HEK293 (cell line): Measurements from ENCODE around the gene IGF2R.

Experiments used
- CTCF ChIA-PET: fragments of 350-600 bp; formaldehyde crosslinking; extraction: SDS; loops from one replicate; lab custom pipeline; 2021; ENCODE audit warnings: antibody characterized with exemption; lab: Yijun Ruan, JAX
- POLR2A ChIA-PET: fragments of 300-600 bp; formaldehyde crosslinking; extraction: SDS; loops from one replicate; lab custom pipeline; 2020; ENCODE audit warnings: antibody characterized with exemption, inconsistent platforms; lab: Yijun Ruan, JAX
- H3K27ac ChIP-seq: fragments of 200-500 bp; sonication (Bioruptor generic); 2 replicates; pipeline ENCODE4 v1.5.1; 2014; ENCODE audit warnings: low read depth, low read length, control low read depth, inconsistent platforms; ENCODE audit errors: extremely low read depth
- H3K36me3 ChIP-seq, 2 experiments: fragments of 200-500 bp in 1 of 2; sonication (Bioruptor generic) in 1 of 2; 1 replicate in 1 of 2; 2 replicates in 1 of 2; pipeline ENCODE4 v1.5.1; 2014 to 2017; ENCODE audit warnings: inconsistent platforms in 2 of 2, low read length in 2 of 2; ENCODE audit not compliant: control insufficient read depth in 2 of 2, insufficient read depth in 1 of 2
- H3K4me1 ChIP-seq: fragments of 200-500 bp; sonication (Bioruptor generic); 2 replicates; pipeline ENCODE4 v1.5.1; 2014; ENCODE audit warnings: mild to moderate bottlenecking, low read length, inconsistent platforms; ENCODE audit not compliant: control insufficient read depth, insufficient read depth
- H3K4me3 ChIP-seq: 2 replicates; pipeline ENCODE4 v1.5.1; 2011; ENCODE audit warnings: low read depth, mild to moderate bottlenecking, control low read depth, low read length, moderate library complexity
- H3K9me3 ChIP-seq: fragments of 200-500 bp; sonication (Bioruptor generic); 2 replicates; pipeline ENCODE4 v1.5.1; 2014; ENCODE audit warnings: low read depth, low read length, inconsistent platforms; ENCODE audit not compliant: control insufficient read depth, insufficient read depth
- AEBP2 ChIP-seq: fragments of 450-650 bp; formaldehyde crosslinking; IDR thresholded peaks from 2 replicates; pipeline ENCODE4 v1.5.1; 2016; ENCODE audit warnings: missing biosample characterization, missing genetic modification characterization, borderline replicate concordance
- OSR2 ChIP-seq: fragments of 450-650 bp; formaldehyde crosslinking; IDR thresholded peaks from 2 replicates; pipeline ENCODE4 v1.5.1; 2016; ENCODE audit warnings: missing biosample characterization, missing genetic modification characterization
- PATZ1 ChIP-seq: fragments of 450-650 bp; formaldehyde crosslinking; IDR thresholded peaks from 2 replicates; pipeline ENCODE4 v1.5.1; 2016; ENCODE audit warnings: missing biosample characterization, missing genetic modification characterization
- SP3 ChIP-seq: fragments of 450-650 bp; formaldehyde crosslinking; IDR thresholded peaks from 2 replicates; pipeline ENCODE4 v1.5.1; 2016; ENCODE audit warnings: missing biosample characterization, missing genetic modification characterization
- ZBTB8A ChIP-seq: fragments of 450-650 bp; formaldehyde crosslinking; IDR thresholded peaks from 2 replicates; pipeline ENCODE4 v1.5.1; 2016; ENCODE audit warnings: missing biosample characterization, missing genetic modification characterization
- ZNF121 ChIP-seq: fragments of 450-650 bp; formaldehyde crosslinking; IDR thresholded peaks from 2 replicates; pipeline ENCODE4 v1.5.1; 2016; ENCODE audit warnings: missing biosample characterization, missing genetic modification characterization
- ZNF221 ChIP-seq: fragments of 450-650 bp; formaldehyde crosslinking; IDR thresholded peaks from 2 replicates; pipeline ENCODE4 v1.5.1; 2017; ENCODE audit warnings: missing biosample characterization, missing genetic modification characterization, borderline replicate concordance
- ZNF24 ChIP-seq: fragments of 450-650 bp; formaldehyde crosslinking; IDR thresholded peaks from 2 replicates; pipeline ENCODE4 v1.5.1; 2016; ENCODE audit warnings: missing biosample characterization, missing genetic modification characterization
- ZNF248 ChIP-seq: fragments of 450-650 bp; formaldehyde crosslinking; IDR thresholded peaks from 2 replicates; pipeline ENCODE4 v1.5.1; 2017; ENCODE audit warnings: missing biosample characterization, missing genetic modification characterization
- ZNF366 ChIP-seq: fragments of 450-650 bp; formaldehyde crosslinking; conservative IDR thresholded peaks from 2 replicates; pipeline ENCODE4 v1.5.1; 2016; ENCODE audit warnings: missing biosample characterization, missing genetic modification characterization
- ZNF37A ChIP-seq: fragments of 450-650 bp; IDR thresholded peaks from 2 replicates; pipeline ENCODE4 v1.5.1; 2018; ENCODE audit warnings: missing biosample characterization, missing genetic modification characterization
- ZNF585B ChIP-seq: fragments of 450-650 bp; formaldehyde crosslinking; IDR thresholded peaks from 2 replicates; pipeline ENCODE4 v1.5.1; 2016; ENCODE audit warnings: missing biosample characterization, missing genetic modification characterization
- ZNF707 ChIP-seq: fragments of 450-650 bp; formaldehyde crosslinking; IDR thresholded peaks from 2 replicates; pipeline ENCODE4 v1.5.1; 2016; ENCODE audit warnings: missing biosample characterization, missing genetic modification characterization
- ZNF785 ChIP-seq: fragments of 450-650 bp; formaldehyde crosslinking; IDR thresholded peaks from 2 replicates; pipeline ENCODE4 v1.5.1; 2016; ENCODE audit warnings: missing biosample characterization, missing genetic modification characterization
- ZSCAN23 ChIP-seq: fragments of 450-650 bp; formaldehyde crosslinking; IDR thresholded peaks from 2 replicates; pipeline ENCODE4 v1.5.1; 2016; ENCODE audit warnings: missing biosample characterization, missing genetic modification characterization
- TF ChIP-seq, protein P1 (sequence below): fragments of 450-650 bp; IDR thresholded peaks from 2 replicates; pipeline ENCODE4 v1.5.1; 2018; ENCODE audit warnings: missing biosample characterization, missing genetic modification characterization
- TF ChIP-seq, protein P2 (sequence below): fragments of 450-650 bp; formaldehyde crosslinking; IDR thresholded peaks from 2 replicates; pipeline ENCODE4 v1.5.1; 2016; ENCODE audit warnings: missing biosample characterization, missing genetic modification characterization, low read depth
- TF ChIP-seq, protein P3 (sequence below): fragments of 450-650 bp; formaldehyde crosslinking; IDR thresholded peaks from 2 replicates; pipeline ENCODE4 v1.5.1; 2016; ENCODE audit warnings: missing biosample characterization, missing genetic modification characterization

The IGF2R gene

GRCh38 chr6:160077526-160077925 lies 108.6 kb downstream of the IGF2R start:
- no peak overlapping the region for H3K27ac ChIP-seq
- H3K4me1 ChIP-seq, result no peaks in the 10 kb centered on the region
- TF ChIP-seq, protein P1, sequence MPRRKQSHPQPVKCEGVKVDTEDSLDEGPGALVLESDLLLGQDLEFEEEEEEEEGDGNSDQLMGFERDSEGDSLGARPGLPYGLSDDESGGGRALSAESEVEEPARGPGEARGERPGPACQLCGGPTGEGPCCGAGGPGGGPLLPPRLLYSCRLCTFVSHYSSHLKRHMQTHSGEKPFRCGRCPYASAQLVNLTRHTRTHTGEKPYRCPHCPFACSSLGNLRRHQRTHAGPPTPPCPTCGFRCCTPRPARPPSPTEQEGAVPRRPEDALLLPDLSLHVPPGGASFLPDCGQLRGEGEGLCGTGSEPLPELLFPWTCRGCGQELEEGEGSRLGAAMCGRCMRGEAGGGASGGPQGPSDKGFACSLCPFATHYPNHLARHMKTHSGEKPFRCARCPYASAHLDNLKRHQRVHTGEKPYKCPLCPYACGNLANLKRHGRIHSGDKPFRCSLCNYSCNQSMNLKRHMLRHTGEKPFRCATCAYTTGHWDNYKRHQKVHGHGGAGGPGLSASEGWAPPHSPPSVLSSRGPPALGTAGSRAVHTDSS, result no peak
- TF ChIP-seq ZNF366 (tag by site-specific recombination) (no peak), ZNF221 (tag by site-specific recombination) (no peak), ZNF785 (tag by site-specific recombination) (no peak), ZSCAN23 (tag by site-specific recombination) (no peak)
- no peak overlapping the region for H3K4me3 ChIP-seq
- H3K36me3 ChIP-seq, result peaks cover 3 to 98% of the 10 kb centered on the region in 2 experiments; a peak in 2 of 3 replicates
- POLR2A ChIA-PET, result no interaction called here
- CTCF ChIA-PET, result interaction anchor here (1.5 kb wide), 1 partner anchor 378 kb away, joined by 6 read pairs; no protein-coding TSS in a partner anchor
- H3K9me3 ChIP-seq, result no peaks in the 10 kb centered on the region

DNA sequence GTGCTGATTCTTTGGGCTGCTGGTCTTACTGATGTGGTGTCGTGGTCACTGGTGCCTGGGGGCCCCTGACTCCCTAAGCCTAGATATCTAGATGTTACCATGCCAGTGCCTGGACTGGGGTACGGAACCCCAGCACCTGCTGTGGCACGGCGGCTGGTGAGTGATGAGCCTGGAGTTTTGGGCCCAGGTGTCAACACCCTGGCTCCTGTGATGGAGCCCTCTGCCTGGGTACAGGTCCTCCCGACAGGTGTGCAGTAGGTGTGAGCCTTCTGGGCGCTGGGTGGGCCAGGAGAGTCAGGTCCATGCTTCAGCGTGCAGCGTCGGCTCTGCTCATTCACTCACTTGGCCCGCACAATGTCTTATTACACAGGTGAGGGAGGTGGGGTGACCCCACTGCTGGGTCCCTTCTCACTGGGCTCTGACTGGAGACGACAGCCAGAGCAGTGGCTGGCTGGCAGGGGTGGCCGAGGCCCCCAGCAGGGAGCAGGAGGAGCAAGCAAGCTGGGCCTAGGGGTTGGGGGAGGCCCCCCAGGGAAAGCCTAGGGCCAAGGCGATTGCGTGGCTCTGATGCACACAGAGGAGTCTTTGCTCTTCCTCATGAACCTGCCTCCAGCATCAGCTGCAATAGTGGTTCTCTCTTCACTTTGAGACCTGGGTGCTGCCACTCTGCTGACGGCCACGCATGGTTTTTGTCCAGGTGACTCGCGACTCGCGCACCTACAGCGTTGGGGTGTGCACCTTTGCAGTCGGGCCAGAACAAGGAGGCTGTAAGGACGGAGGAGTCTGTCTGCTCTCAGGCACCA lies 110.2 kb downstream of the IGF2R start:
- TF ChIP-seq OSR2 (tag by site-specific recombination), result no peak
- TF ChIP-seq, protein P2, sequence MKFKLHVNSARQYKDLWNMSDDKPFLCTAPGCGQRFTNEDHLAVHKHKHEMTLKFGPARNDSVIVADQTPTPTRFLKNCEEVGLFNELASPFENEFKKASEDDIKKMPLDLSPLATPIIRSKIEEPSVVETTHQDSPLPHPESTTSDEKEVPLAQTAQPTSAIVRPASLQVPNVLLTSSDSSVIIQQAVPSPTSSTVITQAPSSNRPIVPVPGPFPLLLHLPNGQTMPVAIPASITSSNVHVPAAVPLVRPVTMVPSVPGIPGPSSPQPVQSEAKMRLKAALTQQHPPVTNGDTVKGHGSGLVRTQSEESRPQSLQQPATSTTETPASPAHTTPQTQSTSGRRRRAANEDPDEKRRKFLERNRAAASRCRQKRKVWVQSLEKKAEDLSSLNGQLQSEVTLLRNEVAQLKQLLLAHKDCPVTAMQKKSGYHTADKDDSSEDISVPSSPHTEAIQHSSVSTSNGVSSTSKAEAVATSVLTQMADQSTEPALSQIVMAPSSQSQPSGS (tag by site-specific recombination), result no peak
- no peak for TF ChIP-seq ZNF248 (tag by site-specific recombination)
- TF ChIP-seq SP3, result no peak
- H3K36me3 ChIP-seq, result peaks cover 3 to 97% of the 10 kb centered on the region in 2 experiments; a peak in 2 of 3 replicates
- H3K4me1 ChIP-seq, result no peaks in the 10 kb centered on the region
- CTCF ChIA-PET, result interaction anchor here (1.8 kb wide), 1 partner anchor 10 kb away, joined by 9 read pairs; no protein-coding TSS in a partner anchor
- no peak overlapping the region for H3K27ac ChIP-seq
- no peaks in the 10 kb centered on the region for H3K9me3 ChIP-seq
- H3K4me3 ChIP-seq, result no peak overlapping the region
- POLR2A ChIA-PET, result no interaction called here

- Histone ChIP-seq H3K9me3 (no peaks in the 10 kb centered on the region), H3K36me3 (peaks cover 3 to 97% of the 10 kb centered on the region in 2 experiments; a peak in 2 of 3 replicates), H3K27ac (no peak overlapping the region), H3K4me1 (no peaks in the 10 kb centered on the region), H3K4me3 (no peak overlapping the region)
- CTCF ChIA-PET, result interaction anchor here (0.5 to 1.8 kb wide), 2 partner anchors 9 to 17 kb away, joined by 3 to 9 read pairs; no protein-coding TSS in a partner anchor
- POLR2A ChIA-PET, result no interaction called here
- no peak for TF ChIP-seq PATZ1
- no peak for TF ChIP-seq ZNF785 (tag by site-specific recombination)
- no peak for TF ChIP-seq ZNF37A (tag by site-specific recombination)
- TF ChIP-seq AEBP2 (tag by site-specific recombination), result no peak
- TF ChIP-seq ZNF585B, result no peak
- no peak for TF ChIP-seq ZNF24 (tag by site-specific recombination)
- TF ChIP-seq, protein P3, sequence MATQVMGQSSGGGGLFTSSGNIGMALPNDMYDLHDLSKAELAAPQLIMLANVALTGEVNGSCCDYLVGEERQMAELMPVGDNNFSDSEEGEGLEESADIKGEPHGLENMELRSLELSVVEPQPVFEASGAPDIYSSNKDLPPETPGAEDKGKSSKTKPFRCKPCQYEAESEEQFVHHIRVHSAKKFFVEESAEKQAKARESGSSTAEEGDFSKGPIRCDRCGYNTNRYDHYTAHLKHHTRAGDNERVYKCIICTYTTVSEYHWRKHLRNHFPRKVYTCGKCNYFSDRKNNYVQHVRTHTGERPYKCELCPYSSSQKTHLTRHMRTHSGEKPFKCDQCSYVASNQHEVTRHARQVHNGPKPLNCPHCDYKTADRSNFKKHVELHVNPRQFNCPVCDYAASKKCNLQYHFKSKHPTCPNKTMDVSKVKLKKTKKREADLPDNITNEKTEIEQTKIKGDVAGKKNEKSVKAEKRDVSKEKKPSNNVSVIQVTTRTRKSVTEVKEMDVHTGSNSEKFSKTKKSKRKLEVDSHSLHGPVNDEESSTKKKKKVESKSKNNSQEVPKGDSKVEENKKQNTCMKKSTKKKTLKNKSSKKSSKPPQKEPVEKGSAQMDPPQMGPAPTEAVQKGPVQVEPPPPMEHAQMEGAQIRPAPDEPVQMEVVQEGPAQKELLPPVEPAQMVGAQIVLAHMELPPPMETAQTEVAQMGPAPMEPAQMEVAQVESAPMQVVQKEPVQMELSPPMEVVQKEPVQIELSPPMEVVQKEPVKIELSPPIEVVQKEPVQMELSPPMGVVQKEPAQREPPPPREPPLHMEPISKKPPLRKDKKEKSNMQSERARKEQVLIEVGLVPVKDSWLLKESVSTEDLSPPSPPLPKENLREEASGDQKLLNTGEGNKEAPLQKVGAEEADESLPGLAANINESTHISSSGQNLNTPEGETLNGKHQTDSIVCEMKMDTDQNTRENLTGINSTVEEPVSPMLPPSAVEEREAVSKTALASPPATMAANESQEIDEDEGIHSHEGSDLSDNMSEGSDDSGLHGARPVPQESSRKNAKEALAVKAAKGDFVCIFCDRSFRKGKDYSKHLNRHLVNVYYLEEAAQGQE (tag by site-specific recombination), result no peak
- TF ChIP-seq ZNF121, result no peak
- TF ChIP-seq ZNF707 (tag by site-specific recombination), result no peak
- TF ChIP-seq, protein P1, result no peak
- no peak for TF ChIP-seq ZBTB8A (tag by site-specific recombination)
Measured at GRCh38 chr6:160079686-160080043, 110.8 kb downstream of the IGF2R start.
